H9 (cell line): ENCODE results near the gene HOXD4. TPM values are rescaled to one million over a fixed set of nuclear protein-coding genes. Genes with fewer than 3 reads are reported as not detected.

Experiments used
- DNase-seq: peaks from one replicate; pipeline ENCODE4 v3.0.0-alpha.2; 2017
- H2AFZ ChIP-seq: one replicate; pipeline ENCODE4 v1.6.1; 2013; ENCODE audit warnings: mild to moderate bottlenecking, low read length, control low read depth, moderate library complexity
- H2AK5ac ChIP-seq: 2 replicates; pipeline ENCODE4 v1.6.1; 2013; ENCODE audit warnings: low read length, control low read depth, mixed read lengths; ENCODE audit not compliant: insufficient read length
- H2BK120ac ChIP-seq: one replicate; pipeline ENCODE4 v1.6.1; 2013; ENCODE audit warnings: low read depth, mild to moderate bottlenecking, low read length, control low read depth, inconsistent platforms; ENCODE audit not compliant: poor library complexity, severe bottlenecking
- H2BK12ac ChIP-seq: 2 replicates; pipeline ENCODE4 v1.6.1; 2013; ENCODE audit warnings: low read length, control low read depth, mixed read lengths, low read depth; ENCODE audit not compliant: insufficient read length
- H2BK15ac ChIP-seq: 2 replicates; pipeline ENCODE4 v1.6.1; 2013; ENCODE audit warnings: low read depth, low read length, control low read depth
- H2BK20ac ChIP-seq: one replicate; pipeline ENCODE4 v1.6.1; 2013; ENCODE audit warnings: low read depth, mild to moderate bottlenecking, low read length, control low read depth, inconsistent platforms; ENCODE audit not compliant: poor library complexity, severe bottlenecking
- H2BK5ac ChIP-seq: 2 replicates; pipeline ENCODE4 v1.6.1; 2013; ENCODE audit warnings: low read length, control low read depth, mixed read lengths; ENCODE audit not compliant: insufficient read length
- H3K14ac ChIP-seq: 2 replicates; pipeline ENCODE4 v1.6.1; 2013; ENCODE audit warnings: low read length, control low read depth; ENCODE audit not compliant: insufficient read depth
- H3K18ac ChIP-seq: 2 replicates; pipeline ENCODE4 v1.6.1; 2013; ENCODE audit warnings: low read depth, mild to moderate bottlenecking, mixed read lengths, low read length, control low read depth; ENCODE audit not compliant: insufficient read length
- H3K23ac ChIP-seq: 2 replicates; pipeline ENCODE4 v1.6.1; 2013; ENCODE audit warnings: low read length, control low read depth, mixed read lengths, low read depth; ENCODE audit not compliant: insufficient read length
- H3K23me2 ChIP-seq: 2 replicates; pipeline ENCODE4 v1.6.1; 2013; ENCODE audit warnings: low read depth, mild to moderate bottlenecking, mixed read lengths, low read length, control low read depth; ENCODE audit not compliant: insufficient read length, poor library complexity, severe bottlenecking
- H3K27ac ChIP-seq: 2 replicates; pipeline ENCODE4 v1.5.1; 2013; ENCODE audit warnings: low read length, control low read depth, mixed read lengths, low read depth; ENCODE audit not compliant: insufficient read length
- H3K27me3 ChIP-seq: 2 replicates; pipeline ENCODE4 v1.6.1; 2013; ENCODE audit warnings: low read length, control low read depth, inconsistent platforms; ENCODE audit not compliant: insufficient read depth
- H3K4ac ChIP-seq: 2 replicates; pipeline ENCODE4 v1.6.1; 2013; ENCODE audit warnings: low read depth, mild to moderate bottlenecking, control low read depth, inconsistent platforms, low read length, moderate library complexity
- H3K4me1 ChIP-seq: 2 replicates; pipeline ENCODE4 v1.6.1; 2013; ENCODE audit warnings: low read length, control low read depth, inconsistent platforms; ENCODE audit not compliant: insufficient read depth
- H3K4me2 ChIP-seq: 2 replicates; pipeline ENCODE4 v1.6.1; 2013; ENCODE audit warnings: low read length, control low read depth, mixed read lengths; ENCODE audit not compliant: insufficient read length, insufficient read depth
- H3K56ac ChIP-seq: 2 replicates; pipeline ENCODE4 v1.6.1; 2013; ENCODE audit warnings: low read depth, mild to moderate bottlenecking, mixed read lengths, low read length, control low read depth; ENCODE audit not compliant: insufficient read length
- H3K79me1 ChIP-seq: 2 replicates; pipeline ENCODE4 v1.6.1; 2013; ENCODE audit warnings: low read depth, mild to moderate bottlenecking, moderate library complexity, low read length, control low read depth, inconsistent platforms; ENCODE audit not compliant: insufficient read depth, poor library complexity, severe bottlenecking
- H3K79me2 ChIP-seq: 2 replicates; pipeline ENCODE4 v1.6.1; 2013; ENCODE audit warnings: low read length, control low read depth, inconsistent platforms; ENCODE audit not compliant: insufficient read depth
- H3K9ac ChIP-seq: 2 replicates; pipeline ENCODE4 v1.6.1; 2013; ENCODE audit warnings: low read length, control low read depth, mixed read lengths; ENCODE audit not compliant: insufficient read length; ENCODE audit errors: extremely low read depth
- H3K9me3 ChIP-seq: one replicate; pipeline ENCODE4 v1.6.1; 2013; ENCODE audit warnings: low read depth, low read length, inconsistent platforms; ENCODE audit not compliant: control insufficient read depth
- H3T11ph ChIP-seq: one replicate; pipeline ENCODE4 v1.6.1; 2013; ENCODE audit warnings: mild to moderate bottlenecking, low read length, control low read depth, inconsistent platforms
- H4K20me1 ChIP-seq: one replicate; pipeline ENCODE4 v1.6.1; 2013; ENCODE audit not compliant: control insufficient read depth, insufficient read length, insufficient read depth
- H4K5ac ChIP-seq: 2 replicates; pipeline ENCODE4 v1.6.1; 2013; ENCODE audit warnings: low read depth, mild to moderate bottlenecking, mixed read lengths, low read length, control low read depth; ENCODE audit not compliant: insufficient read length
- H4K8ac ChIP-seq: replicated peaks from 2 replicates; pipeline ENCODE4 v1.6.1; 2013; ENCODE audit warnings: low read length, control low read depth, mixed read lengths, low read depth; ENCODE audit not compliant: insufficient read length
- H4K91ac ChIP-seq: 2 replicates; pipeline ENCODE4 v1.6.1; 2013; ENCODE audit warnings: low read depth, mild to moderate bottlenecking, moderate library complexity, mixed read lengths, low read length, control low read depth; ENCODE audit not compliant: insufficient read length
- H3K27ac Mint-ChIP-seq, 3 experiments: 2 replicates in 2 of 3; 3 replicates in 1 of 3; pipeline ENCODE4 v1.8.0; 2020 to 2021; ENCODE audit warnings: mixed read lengths in 3 of 3, mild to moderate bottlenecking in 1 of 3, moderate library complexity in 1 of 3
- H3K27me3 Mint-ChIP-seq: 2 replicates; pipeline ENCODE4 v1.8.0; 2021; ENCODE audit warnings: low read depth, mild to moderate bottlenecking, moderate library complexity, mixed read lengths
- H3K36me3 Mint-ChIP-seq, 3 experiments: 2 replicates in 2 of 3; 3 replicates in 1 of 3; pipeline ENCODE4 v1.8.0; 2020 to 2021; ENCODE audit warnings: low read depth in 3 of 3, mixed read lengths in 3 of 3; ENCODE audit not compliant: insufficient read depth in 1 of 3
- H3K4me1 Mint-ChIP-seq, 2 experiments: 2 replicates each; pipeline ENCODE4 v1.8.0; 2020; ENCODE audit warnings: mixed read lengths in 2 of 2
- H3K4me3 Mint-ChIP-seq, 2 experiments: 2 replicates in 1 of 2; 3 replicates in 1 of 2; pipeline ENCODE4 v1.8.0; 2020 to 2021; ENCODE audit warnings: mild to moderate bottlenecking in 2 of 2, mixed read lengths in 2 of 2, moderate library complexity in 1 of 2
- H3K9me3 Mint-ChIP-seq, 2 experiments: 2 replicates in 1 of 2; 3 replicates in 1 of 2; pipeline ENCODE4 v1.8.0; 2020; ENCODE audit warnings: mild to moderate bottlenecking in 2 of 2, mixed read lengths in 2 of 2, moderate library complexity in 1 of 2
- WGBS: extraction: QIAGEN DNeasy Blood & Tissue Kit; methylation state at CpG from one replicate; pipeline ENCODE4 v1.1.7; 2013; ENCODE audit warnings: missing lambda C conversion rate, low lambda C conversion rate, mixed read lengths; ENCODE audit not compliant: insufficient read length; ENCODE audit errors: extremely low coverage; 5-methylcytosine and 5-hydroxymethylcytosine counted together
- total RNA-seq: library from RNA; stranded (reverse); gene quantifications from 2 replicates; pipeline ENCODE4 v1.2.1, GENCODE V29; 2021
- TF ChIP-seq, protein P1 (sequence below): fragments of 200-600 bp; sonication (generic); conservative IDR thresholded peaks from 3 replicates; pipeline ENCODE4 v1.8.0; 2021; ENCODE audit warnings: antibody characterized with exemption, mild to moderate bottlenecking

Gene HOXD4
- total RNA-seq, 1 experiment from 2014 or later, result not detected

- no CpG with 5 or more reads among the region's 4 CpGs for WGBS
- no peak overlapping the region for H3K56ac ChIP-seq
- H3K27ac ChIP-seq, result no peak overlapping the region
Observed at GRCh38 chr2:176134035-176134434, 17.3 kb upstream of the HOXD4 start.

More at GRCh38 chr2:176134035-176134434, 17.3 kb upstream of the HOXD4 start:
- Histone ChIP-seq H2BK20ac (no peak overlapping the region), H3K79me2 (no peaks in the 10 kb centered on the region), H4K5ac (no peak overlapping the region), H3K18ac (no peak overlapping the region), H4K8ac (no peak overlapping the region), H2AK5ac (no peak overlapping the region), H3K9me3 (no peaks in the 10 kb centered on the region), H2BK120ac (no peak overlapping the region), H4K91ac (no peak overlapping the region), H3K9ac (no peak overlapping the region), H2AFZ (no peak overlapping the region), H2BK15ac (no peak overlapping the region), H3K4me1 (no peaks in the 10 kb centered on the region; the same call in 1 of the 2 replicates), H3K4ac (no peak overlapping the region), H3K23ac (no peak overlapping the region), H3K79me1 (no peaks in the 10 kb centered on the region), H4K20me1 (no peaks in the 10 kb centered on the region), H2BK12ac (no peak overlapping the region), H3T11ph (no peak overlapping the region), H3K4me2 (no peak overlapping the region), H2BK5ac (no peak overlapping the region), H3K27me3 (peaks cover 92% of the 10 kb centered on the region), H3K14ac (no peak overlapping the region), H3K23me2 (peaks cover 8% of the 10 kb centered on the region)
- Mint-ChIP-seq H3K4me3 (no peak overlapping the region), H3K27ac (no peak overlapping the region), H3K36me3 (no peaks in the 10 kb centered on the region; a peak in 1 of 7 replicates), H3K4me1 (peaks cover 5 to 10% of the 10 kb centered on the region in 2 experiments), H3K27me3 (peaks cover 98% of the 10 kb centered on the region), H3K9me3 (peaks cover 4% of the 10 kb centered on the region in 2 experiments; a peak in 3 of 5 replicates)
- TF ChIP-seq, protein P1, sequence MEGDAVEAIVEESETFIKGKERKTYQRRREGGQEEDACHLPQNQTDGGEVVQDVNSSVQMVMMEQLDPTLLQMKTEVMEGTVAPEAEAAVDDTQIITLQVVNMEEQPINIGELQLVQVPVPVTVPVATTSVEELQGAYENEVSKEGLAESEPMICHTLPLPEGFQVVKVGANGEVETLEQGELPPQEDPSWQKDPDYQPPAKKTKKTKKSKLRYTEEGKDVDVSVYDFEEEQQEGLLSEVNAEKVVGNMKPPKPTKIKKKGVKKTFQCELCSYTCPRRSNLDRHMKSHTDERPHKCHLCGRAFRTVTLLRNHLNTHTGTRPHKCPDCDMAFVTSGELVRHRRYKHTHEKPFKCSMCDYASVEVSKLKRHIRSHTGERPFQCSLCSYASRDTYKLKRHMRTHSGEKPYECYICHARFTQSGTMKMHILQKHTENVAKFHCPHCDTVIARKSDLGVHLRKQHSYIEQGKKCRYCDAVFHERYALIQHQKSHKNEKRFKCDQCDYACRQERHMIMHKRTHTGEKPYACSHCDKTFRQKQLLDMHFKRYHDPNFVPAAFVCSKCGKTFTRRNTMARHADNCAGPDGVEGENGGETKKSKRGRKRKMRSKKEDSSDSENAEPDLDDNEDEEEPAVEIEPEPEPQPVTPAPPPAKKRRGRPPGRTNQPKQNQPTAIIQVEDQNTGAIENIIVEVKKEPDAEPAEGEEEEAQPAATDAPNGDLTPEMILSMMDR, result no peak
- DNase-seq, result no peak
